OCI-LY1 (cell line): ENCODE data around the gene AACS.
"Not testable (repeated sequence)": the region's sequence is repeated elsewhere in the genome, so short reads cannot be mapped to it uniquely, and the experiment has no call there.

Experiments
- CTCF ChIP-seq: fragments of 200-600 bp; sonication (generic), shearing (Covaris generic); IDR thresholded peaks from 2 replicates; pipeline ENCODE4 v1.5.1; 2017; ENCODE audit warnings: mild to moderate bottlenecking, antibody characterized with exemption, low read length, moderate library complexity, mixed read lengths
- EZH2 ChIP-seq: fragments of 200-600 bp; sonication (generic), shearing (Covaris generic); IDR thresholded peaks from 2 replicates; pipeline ENCODE4 v1.8.0; 2017; ENCODE audit warnings: borderline replicate concordance, mixed run types, mild to moderate bottlenecking, antibody characterized with exemption, low read length, moderate library complexity, mixed read lengths

DNA sequence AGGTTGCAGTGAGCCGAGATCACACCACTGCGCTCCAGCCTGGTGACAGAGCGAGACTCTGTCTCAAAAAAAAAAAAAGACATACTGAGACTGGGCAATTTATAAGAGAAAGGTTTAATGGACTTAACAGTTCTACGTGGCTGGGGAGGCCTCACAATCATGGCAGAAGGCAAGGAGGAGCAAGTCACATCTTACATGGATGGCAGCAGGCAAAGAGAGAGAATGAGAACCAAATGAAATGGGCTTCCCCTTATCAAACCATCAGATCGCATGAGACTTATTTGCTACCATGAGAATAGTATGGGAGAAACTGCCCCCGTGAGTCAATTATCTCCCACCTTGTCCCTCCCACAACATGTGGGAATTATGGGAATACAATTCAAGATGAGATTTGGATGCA is 47.4 kb downstream of the AACS start:
- TF ChIP-seq CTCF, EZH2: not testable (repeated sequence)
